Stromal cell of bone marrow (primary cell): ENCODE results near the gene MATCAP1.

Experiments used
- DNase-seq: peaks from one replicate; pipeline ENCODE4 v3.0.0-alpha.2; 2012; ENCODE audit warnings: low read depth

Gene MATCAP1

GRCh38 chr16:67191411-67191994, 7.7 kb upstream of the MATCAP1 start:
- no peak for DNase-seq

- DNase-seq, result no peak
Measured at GRCh38 chr16:67190448-67191399, 7.0 kb upstream of the MATCAP1 start.

- no peak for DNase-seq
Measured at GRCh38 chr16:67190041-67190440, 6.3 kb upstream of the MATCAP1 start, which contains the start of gene EXOC3L1. TSS of gene EXOC3L1 (minus strand) at chr16:67190136. CDS start at chr16:67189676, 460 bp downstream.

- DNase-seq, result no peak
Measured at GRCh38 chr16:67188798-67189197, 5.0 kb upstream of the MATCAP1 start.

- no peak for DNase-seq
Measured at GRCh38 chr16:67188323-67188722, 4.6 kb upstream of the MATCAP1 start.

- no peak for DNase-seq
Measured at GRCh38 chr16:67187175-67187890, 3.6 kb upstream of the MATCAP1 start.

- DNase-seq, result no peak
Measured at GRCh38 chr16:67186550-67186950, 2.8 kb upstream of the MATCAP1 start.

GRCh38 chr16:67185651-67186134, 1.9 kb upstream of the MATCAP1 start:
- DNase-seq, result no peak

- DNase-seq, result peak; percentile 82
Measured at GRCh38 chr16:67184995-67185650, 1.4 kb upstream of the MATCAP1 start.

- DNase-seq, result no peak
Measured at GRCh38 chr16:67184453-67184994, 761 bp upstream of the MATCAP1 start.

GRCh38 chr16:67183284-67183626, 508 bp downstream of the MATCAP1 start:
- no peak for DNase-seq

GRCh38 chr16:67182288-67182687, 1.5 kb downstream of the MATCAP1 start:
- DNase-seq, result no peak

GRCh38 chr16:67181346-67181745, 2.4 kb downstream of the MATCAP1 start:
- DNase-seq, result peak; percentile 83

- DNase-seq, result no peak
Measured at GRCh38 chr16:67180166-67180565, 3.6 kb downstream of the MATCAP1 start.

- DNase-seq, result no peak
Measured at GRCh38 chr16:67179421-67180080, 4.2 kb downstream of the MATCAP1 start.

GRCh38 chr16:67177743-67178699, 5.7 kb downstream of the MATCAP1 start:
- no peak for DNase-seq

GRCh38 chr16:67176662-67177061, 7.1 kb downstream of the MATCAP1 start:
- DNase-seq, result no peak

GRCh38 chr16:67174706-67175231, 9.0 kb downstream of the MATCAP1 start:
- no peak for DNase-seq

- DNase-seq, result peak; percentile 65
Measured at GRCh38 chr16:67173808-67174705, 9.7 kb downstream of the MATCAP1 start.
